ENCODE data around the gene DHRS3. TPM values are rescaled to one million over a fixed set of nuclear protein-coding genes. Genes with fewer than 3 reads are reported as not detected.
A peak's percentile ranks its signal among the peaks of the same experiment; 100 is the strongest.

Gene DHRS3
- polyA plus RNA-seq, 4 donors: 68.0 to 91.1 (median 79.2) TPM

DNA sequence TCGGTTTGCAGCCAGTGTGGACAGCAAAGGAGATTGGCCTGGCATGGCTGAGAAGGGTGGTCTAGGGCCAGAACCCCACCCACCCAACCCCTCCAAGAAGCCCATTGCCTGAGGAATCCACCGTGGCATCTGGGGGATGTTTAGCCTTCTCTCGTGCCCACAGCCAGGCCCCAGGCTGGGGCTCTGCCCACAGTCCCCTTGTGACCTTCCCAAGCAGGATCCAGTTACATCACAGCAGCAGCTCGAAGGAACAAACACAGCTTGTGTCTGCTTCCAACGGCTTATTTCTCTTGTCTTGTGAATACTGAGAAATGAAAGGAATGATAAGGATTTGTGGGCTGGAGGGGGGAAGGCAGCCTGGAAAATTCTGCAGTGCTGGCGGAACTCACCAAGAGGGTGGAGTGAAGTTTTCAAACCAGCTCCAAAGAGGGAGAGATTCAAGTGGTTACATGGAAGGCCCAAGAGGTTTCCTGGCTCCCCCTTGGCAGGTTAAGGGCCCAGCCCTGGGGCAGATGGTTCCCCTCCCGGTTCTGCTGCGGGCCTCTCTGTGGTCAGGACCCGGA, 61.6 kb downstream of the DHRS3 start:
- DNase-seq (ENCODE audit: low read depth in 4 of 4, low spot score in 3 of 4): peak in 1 of 4 donors; percentile 60

- no peak for DNase-seq (ENCODE audit: low read depth in 4 of 4, low spot score in 3 of 4)
These were observed 62.3 kb downstream of the DHRS3 start for GRCh38 chr1:12555411-12556367.

- no peak for DNase-seq (ENCODE audit: low read depth in 4 of 4, low spot score in 3 of 4)
These were observed 63.3 kb downstream of the DHRS3 start for GRCh38 chr1:12554521-12555305.

DNA sequence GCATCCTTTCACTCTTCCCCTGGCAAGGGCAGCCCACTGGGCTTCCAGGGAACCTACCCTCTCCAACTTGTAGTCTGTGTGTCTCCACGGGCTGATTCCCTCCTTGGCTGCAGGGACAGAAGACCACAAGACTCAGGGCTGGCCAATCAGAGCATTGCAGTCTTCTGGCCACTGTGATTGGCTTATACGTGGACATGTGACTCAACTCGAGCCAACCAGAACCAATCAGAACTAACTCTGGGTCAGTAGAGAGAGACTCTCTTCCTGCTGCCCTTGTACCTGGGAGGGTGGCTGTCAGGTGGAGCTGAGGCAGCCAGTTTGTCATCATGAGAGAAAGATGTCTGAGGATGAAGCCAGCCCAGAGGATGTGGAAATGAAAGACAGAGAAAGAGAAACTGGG, 64.0 kb downstream of the DHRS3 start:
- DNase-seq (ENCODE audit: low read depth in 4 of 4, low spot score in 3 of 4): no peak

DNA sequence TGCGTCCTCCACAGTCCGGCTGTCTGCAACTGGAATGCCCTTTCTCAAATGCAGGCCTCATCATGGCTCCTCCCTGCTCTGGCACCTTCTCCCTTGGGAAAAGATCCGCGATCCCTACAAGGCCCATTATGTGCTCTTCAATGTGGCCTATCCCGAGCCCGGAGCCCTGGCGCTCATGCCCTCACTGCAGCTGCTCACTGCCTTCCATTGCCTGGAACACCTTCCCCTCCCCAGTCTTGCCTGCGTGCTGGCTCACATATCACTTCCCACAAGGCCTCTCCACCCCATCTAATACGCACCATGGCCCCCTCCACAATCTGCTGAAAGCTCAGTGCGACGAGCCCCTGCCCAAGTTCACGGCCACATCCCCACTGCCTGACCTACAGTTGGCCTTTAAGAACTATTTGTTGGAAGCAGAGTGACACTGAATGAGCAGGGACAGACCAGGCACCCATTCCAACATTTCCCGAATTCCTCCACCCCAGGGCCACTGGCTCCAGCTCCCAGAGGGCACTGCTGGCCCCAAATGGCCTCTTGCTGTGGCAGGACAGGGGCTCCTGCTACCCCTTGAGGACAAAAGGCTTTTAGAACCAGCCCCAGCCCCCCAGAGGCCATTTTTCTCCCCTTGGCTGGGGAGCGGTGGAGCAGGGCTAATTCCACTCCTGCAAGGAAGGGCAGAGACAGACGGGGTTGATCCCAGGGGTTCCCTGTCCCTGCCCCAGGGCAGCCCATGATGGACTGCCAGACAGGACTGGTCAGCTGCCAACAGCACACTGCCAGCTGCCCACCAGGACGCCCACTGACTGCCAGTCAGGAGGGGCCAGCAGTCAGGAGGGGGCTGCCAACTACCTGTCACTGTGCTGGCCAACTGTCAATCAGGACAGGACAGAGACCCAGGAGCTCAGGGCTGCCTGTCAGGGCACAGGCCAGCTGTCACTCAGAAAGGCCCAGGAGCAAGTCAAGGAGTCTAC, 64.8 kb downstream of the DHRS3 start:
- no peak for DNase-seq (ENCODE audit: low read depth in 4 of 4, low spot score in 3 of 4)

DNA sequence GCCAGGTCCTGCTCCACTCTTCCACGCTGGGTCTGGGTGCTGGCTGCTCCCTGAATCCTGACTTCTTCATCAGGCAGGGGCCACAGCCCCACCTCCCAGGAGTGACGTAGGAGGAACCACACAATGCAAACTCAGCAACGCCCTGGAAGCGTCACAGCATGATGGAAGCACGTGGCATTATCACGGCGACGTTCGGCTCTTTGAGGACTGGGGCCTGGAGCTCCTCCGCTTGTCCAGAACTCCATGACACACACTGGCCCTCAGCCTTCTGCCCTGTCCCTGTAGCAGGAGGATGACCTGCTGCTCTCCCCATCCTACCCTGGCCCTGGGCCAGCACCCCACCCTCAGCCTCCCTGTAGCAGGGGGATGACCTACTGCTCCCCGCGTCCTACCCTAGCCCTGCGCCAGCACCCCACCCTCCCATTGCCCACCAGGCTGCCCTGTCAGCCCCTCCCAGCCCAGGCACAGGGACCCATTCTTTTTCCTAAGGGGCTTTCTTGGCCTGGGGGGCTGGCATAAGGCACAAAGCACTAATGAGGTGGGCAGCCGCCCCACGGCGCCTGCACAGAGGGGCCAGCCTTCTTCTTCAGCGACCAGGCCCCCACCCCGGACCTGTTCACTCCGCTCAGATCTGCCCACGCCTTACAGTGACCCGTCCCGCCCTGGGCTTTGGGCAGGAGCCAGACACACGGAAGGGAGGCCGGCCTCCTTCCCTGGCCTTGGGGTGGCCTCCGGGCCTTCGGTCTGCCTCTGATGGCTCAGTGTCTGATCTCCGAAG, 65.7 kb downstream of the DHRS3 start:
- no peak for DNase-seq (ENCODE audit: low read depth in 4 of 4, low spot score in 3 of 4)

GRCh38 chr1:12551584-12551983, 66.4 kb downstream of the DHRS3 start:
- no peak for DNase-seq (ENCODE audit: low read depth in 4 of 4, low spot score in 3 of 4)

GRCh38 chr1:12549460-12550349, 68.3 kb downstream of the DHRS3 start:
- DNase-seq (ENCODE audit: low read depth in 4 of 4, low spot score in 3 of 4): peak in 1 of 4 donors; percentile 48

- DNase-seq (ENCODE audit: low read depth in 4 of 4, low spot score in 3 of 4): peak in 1 of 4 donors; percentile 47
These were observed 69.0 kb downstream of the DHRS3 start for GRCh38 chr1:12548973-12549459.

DNA sequence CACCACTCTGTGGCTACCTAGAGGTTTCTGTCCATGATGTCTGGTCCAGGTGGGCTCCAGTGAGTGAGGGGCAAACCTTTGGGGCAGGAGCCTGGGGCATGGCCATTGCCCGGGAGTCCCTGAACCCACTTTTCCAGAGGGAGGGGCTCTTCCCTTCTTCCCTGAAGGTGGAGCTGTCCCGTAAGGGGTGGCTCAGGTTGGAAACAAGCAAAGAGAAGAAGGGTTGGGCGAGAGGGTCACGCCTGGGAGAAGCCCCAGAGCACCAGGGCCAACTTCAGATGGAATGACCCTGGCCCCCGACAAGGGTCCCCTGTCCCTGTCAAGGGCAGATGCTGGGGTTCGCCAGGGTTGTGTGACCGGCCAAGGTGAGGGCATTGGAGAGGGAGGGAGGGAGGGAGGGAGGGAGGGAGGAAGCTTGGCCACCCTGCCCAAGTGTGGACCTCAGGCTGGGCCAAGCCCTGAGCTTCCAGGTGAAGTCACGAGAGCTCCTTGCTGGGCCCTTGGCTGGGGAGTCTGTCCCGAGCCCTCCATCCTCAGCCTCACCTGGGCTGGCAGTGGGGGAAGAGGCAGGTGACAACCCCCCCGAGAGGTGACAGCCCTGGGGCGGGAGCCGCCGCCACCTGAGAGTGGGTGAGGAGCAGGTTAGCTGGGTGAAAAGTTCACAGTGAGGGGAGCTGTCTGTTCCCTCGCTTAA, 69.6 kb downstream of the DHRS3 start:
- DNase-seq (ENCODE audit: low read depth in 4 of 4, low spot score in 3 of 4): no peak

DNA sequence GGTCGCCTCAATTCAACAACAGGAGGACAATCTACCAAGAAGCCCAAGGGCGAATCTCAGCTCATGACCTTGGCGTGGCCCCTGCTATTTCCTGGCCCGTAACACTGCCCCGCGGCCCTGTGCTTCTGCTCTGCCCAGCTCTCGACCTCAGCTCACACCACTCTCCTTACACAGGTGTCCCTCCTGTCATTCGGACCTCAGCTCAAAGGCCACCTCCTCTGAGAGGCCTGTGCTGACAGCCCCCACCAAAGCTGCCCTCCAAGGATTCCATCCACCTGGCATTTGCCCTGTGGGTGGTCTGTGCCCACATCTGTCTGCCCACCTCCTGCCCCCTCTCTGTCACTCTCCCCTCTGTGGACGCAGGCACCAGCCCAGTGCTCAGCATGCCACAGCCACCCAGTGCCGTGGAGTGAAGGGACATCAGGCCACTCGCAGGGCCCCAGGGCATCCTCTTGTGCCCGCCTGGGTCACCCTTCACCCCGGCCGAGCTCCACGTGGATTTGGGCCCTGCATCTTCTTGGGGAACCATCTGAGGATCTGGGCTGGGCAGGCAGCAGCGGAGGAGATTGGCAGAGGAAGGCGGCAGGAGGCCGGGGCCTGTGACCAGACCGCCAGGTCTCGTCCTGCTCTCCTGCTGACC, 70.3 kb downstream of the DHRS3 start:
- DNase-seq (ENCODE audit: low read depth in 4 of 4, low spot score in 3 of 4): no peak

DNA sequence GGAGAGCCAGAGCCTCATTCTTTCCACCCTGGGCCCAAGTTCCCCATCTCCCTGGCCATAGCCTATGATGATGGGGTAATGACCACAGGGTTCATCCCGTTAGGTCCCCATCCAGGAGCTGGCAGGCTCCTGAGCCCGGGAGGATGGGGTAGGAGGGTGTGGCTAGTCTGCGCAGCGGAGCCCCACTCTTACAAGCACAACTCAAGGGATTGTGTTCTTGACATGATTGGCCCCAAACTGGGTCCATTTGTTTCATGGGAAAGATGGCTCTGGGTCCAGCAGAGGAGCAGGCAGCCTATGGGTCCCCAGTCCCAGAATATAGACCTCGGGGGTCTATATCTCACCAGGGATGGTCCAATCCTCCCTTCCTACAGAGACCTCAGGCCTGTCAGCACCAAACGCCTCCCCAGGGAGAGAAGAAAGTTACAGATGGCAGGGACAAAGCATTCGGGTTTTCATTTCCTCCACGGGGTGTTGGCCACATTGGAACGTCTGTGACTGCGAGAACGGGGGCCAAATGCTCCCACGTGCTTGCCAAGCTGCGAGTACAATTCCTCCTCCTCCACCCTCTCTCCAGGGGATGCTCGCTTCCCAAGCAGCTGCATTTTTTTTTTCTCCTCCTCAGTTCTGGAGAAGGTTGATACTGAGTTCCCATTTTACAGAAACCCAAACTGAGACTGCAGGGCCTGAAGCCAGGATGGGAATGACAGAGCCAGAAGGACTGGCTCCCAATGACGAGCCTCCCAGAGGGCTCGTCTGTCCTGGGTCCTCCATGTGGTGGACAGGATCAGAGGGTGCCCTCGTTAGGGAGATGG, 71.0 kb downstream of the DHRS3 start:
- no peak for DNase-seq (ENCODE audit: low read depth in 4 of 4, low spot score in 3 of 4)

GRCh38 chr1:12544992-12545391, 73.0 kb downstream of the DHRS3 start:
- DNase-seq (ENCODE audit: low read depth in 4 of 4, low spot score in 3 of 4): no peak

DNA sequence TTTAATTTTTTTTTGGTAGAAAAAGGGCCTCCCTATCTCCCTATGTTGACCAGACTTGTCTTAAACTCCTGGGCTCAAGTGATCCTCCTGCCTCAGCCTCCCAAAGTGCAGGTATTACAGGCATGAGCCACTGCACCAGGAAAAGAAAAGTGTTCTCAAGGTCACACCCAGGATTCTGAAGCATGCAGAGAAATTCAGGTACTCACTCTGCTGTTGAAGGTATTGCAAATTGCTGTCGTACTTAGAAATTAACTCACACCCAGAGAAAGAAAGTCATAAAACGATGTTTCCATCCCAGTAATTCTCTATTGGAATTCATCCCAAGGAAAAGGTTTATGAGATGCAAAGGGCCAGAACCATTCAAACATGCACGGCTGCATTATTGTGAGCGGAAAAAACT, 73.7 kb downstream of the DHRS3 start:
- DNase-seq (ENCODE audit: low read depth in 4 of 4, low spot score in 3 of 4): no peak

DNA sequence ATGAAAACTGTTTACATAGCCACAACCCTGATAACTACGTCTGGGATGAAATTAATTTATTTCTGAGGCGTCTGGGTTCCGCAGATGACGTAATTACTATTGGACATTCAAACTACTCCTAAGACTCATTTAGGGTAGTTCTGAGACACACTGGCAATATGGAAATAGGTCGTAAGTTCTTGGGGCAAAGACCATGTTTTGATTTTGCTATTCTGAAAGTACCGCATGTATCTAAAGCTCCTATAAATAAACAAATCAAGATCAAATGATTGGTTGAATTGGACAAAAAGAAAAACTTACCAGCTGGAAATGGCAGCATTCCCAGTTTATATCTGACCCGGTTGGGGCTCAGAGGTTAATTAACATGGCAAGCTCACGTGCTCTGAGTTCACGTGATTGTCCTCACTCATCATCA, 74.3 kb downstream of the DHRS3 start:
- no peak for DNase-seq (ENCODE audit: low read depth in 4 of 4, low spot score in 3 of 4)

All from right renal pelvis (tissue), 4 donors.